GM12864 (cell line): ENCODE measurements around the gene ACLY.
"Not testable (repeated sequence)": the region's sequence is repeated elsewhere in the genome, so short reads cannot be mapped to it uniquely, and the experiment has no call there.

Experiments used
- DNase-seq: peaks from one replicate; pipeline ENCODE4 v3.0.0-alpha.2; 2011; ENCODE audit warnings: low read depth
- H3K4me3 ChIP-seq: 2 replicates; pipeline ENCODE4 v1.5.1; 2011; ENCODE audit warnings: mild to moderate bottlenecking, low read depth, low read length, control low read depth
- CTCF ChIP-seq: IDR thresholded peaks from 2 replicates; pipeline ENCODE4 v1.5.1; 2011; ENCODE audit warnings: low read depth, mild to moderate bottlenecking, moderate library complexity, low read length, control low read depth, inconsistent platforms; ENCODE audit errors: missing control alignments

ACLY gene

GRCh38 chr17:41864498-41864835 is 54.3 kb downstream of the ACLY start:
- peak overlapping the region; percentile 92 for H3K4me3 ChIP-seq
- no peak for DNase-seq
- no peak for TF ChIP-seq CTCF

- peak overlapping the region; percentile 92; the same call in 1 of the 2 replicates for H3K4me3 ChIP-seq
- DNase-seq, result no peak
- no peak for TF ChIP-seq CTCF
Measured at GRCh38 chr17:41863074-41863848, 55.5 kb downstream of the ACLY start.

GRCh38 chr17:41860254-41860931 is 58.4 kb downstream of the ACLY start:
- no peak overlapping the region for H3K4me3 ChIP-seq
- no peak for DNase-seq
- TF ChIP-seq CTCF, result no peak

- H3K4me3 ChIP-seq, DNase-seq: not testable (repeated sequence)
Measured at GRCh38 chr17:41851382-41851781, 67.4 kb downstream of the ACLY start.

- TF ChIP-seq CTCF, result no peak
- DNase-seq, result no peak
- no peak overlapping the region for H3K4me3 ChIP-seq
Measured at GRCh38 chr17:41849251-41849990, 69.3 kb downstream of the ACLY start.

- no peak overlapping the region for H3K4me3 ChIP-seq
- TF ChIP-seq CTCF, result no peak
- DNase-seq, result no peak
Measured at GRCh38 chr17:41848788-41849187, 70.0 kb downstream of the ACLY start.

- no peak for TF ChIP-seq CTCF
- H3K4me3 ChIP-seq, result no peak overlapping the region
- no peak for DNase-seq
Measured at GRCh38 chr17:41844971-41845370, 73.8 kb downstream of the ACLY start.

- DNase-seq, H3K4me3 ChIP-seq: not testable (repeated sequence)
Measured at GRCh38 chr17:41840781-41841180, 78.0 kb downstream of the ACLY start.

- not testable (repeated sequence) for H3K4me3 ChIP-seq, DNase-seq
Measured at GRCh38 chr17:41839448-41839847, 79.3 kb downstream of the ACLY start.
